ENCODE results near the gene LGI4.

LGI4 gene

GRCh38 chr19:35167251-35168119, 32.6 kb upstream of the LGI4 start:
- H4K20me1 ChIP-seq (ENCODE audit: insufficient read depth, low read length): no peaks in the 10 kb centered on the region; the same call in 1 of the 2 replicates
- no peaks in the 10 kb centered on the region for H3K9me2 ChIP-seq (replicated peaks; ENCODE audit: insufficient read depth, low read length)
- peaks cover 10% of the 10 kb centered on the region for H3K36me3 ChIP-seq (replicated peaks; ENCODE audit: insufficient read depth, low read length)
- H3K4me1 ChIP-seq (ENCODE audit: low read length): no peaks in the 10 kb centered on the region
- no peaks in the 10 kb centered on the region for H3K27me3 ChIP-seq (replicated peaks; ENCODE audit: insufficient read depth, low read length)
- H3F3A ChIP-seq (ENCODE audit: insufficient read depth, low read length): no peaks in the 10 kb centered on the region
- no peak overlapping the region for H3K9ac ChIP-seq (ENCODE audit: low read length)
- H3K27ac ChIP-seq (ENCODE audit: low read length): no peak overlapping the region
- no peaks in the 10 kb centered on the region for H3K9me3 ChIP-seq (replicated peaks; ENCODE audit: insufficient read depth, low read length)
- H3K79me2 ChIP-seq (ENCODE audit: low read length): no peaks in the 10 kb centered on the region
- H2AFZ ChIP-seq (ENCODE audit: low read length): no peak overlapping the region
- no peak overlapping the region for H3K4me2 ChIP-seq (ENCODE audit: low read depth, low read length)
- no peak for DNase-seq
- no peak for TF ChIP-seq EZH2phosphoT487 (IDR thresholded peaks at IDR 0.05; ENCODE audit: low read length)
- TF ChIP-seq CTCF (IDR thresholded peaks at IDR 0.05; ENCODE audit: low read length): no peak
- TF ChIP-seq EZH2 (optimal IDR thresholded peaks at IDR 0.05; ENCODE audit: low read depth, low read length): no peak
- H3K4me3 ChIP-seq (ENCODE audit: low read length): no peak overlapping the region

- Histone ChIP-seq H2AFZ (ENCODE audit: low read length) (no peak overlapping the region), H3K27ac (ENCODE audit: low read length) (no peak overlapping the region), H3K9me2 (replicated peaks; ENCODE audit: insufficient read depth, low read length) (no peaks in the 10 kb centered on the region), H3K4me2 (ENCODE audit: low read depth, low read length) (no peak overlapping the region), H3K4me1 (ENCODE audit: low read length) (no peaks in the 10 kb centered on the region), H3K79me2 (ENCODE audit: low read length) (no peaks in the 10 kb centered on the region), H3K9me3 (replicated peaks; ENCODE audit: insufficient read depth, low read length) (no peaks in the 10 kb centered on the region), H3K9ac (ENCODE audit: low read length) (no peak overlapping the region), H3K4me3 (ENCODE audit: low read length) (no peak overlapping the region), H3F3A (ENCODE audit: insufficient read depth, low read length) (no peaks in the 10 kb centered on the region), H3K27me3 (replicated peaks; ENCODE audit: insufficient read depth, low read length) (no peaks in the 10 kb centered on the region), H4K20me1 (ENCODE audit: insufficient read depth, low read length) (no peaks in the 10 kb centered on the region; the same call in 1 of the 2 replicates), H3K36me3 (replicated peaks; ENCODE audit: insufficient read depth, low read length) (peaks cover 10% of the 10 kb centered on the region)
- no peak for DNase-seq
- TF ChIP-seq EZH2phosphoT487 (IDR thresholded peaks at IDR 0.05; ENCODE audit: low read length): no peak
- TF ChIP-seq EZH2 (optimal IDR thresholded peaks at IDR 0.05; ENCODE audit: low read depth, low read length): no peak
- no peak for TF ChIP-seq CTCF (IDR thresholded peaks at IDR 0.05; ENCODE audit: low read length)
Observed at GRCh38 chr19:35166100-35167063, 31.5 kb upstream of the LGI4 start.

GRCh38 chr19:35165200-35166058, 30.6 kb upstream of the LGI4 start:
- no peaks in the 10 kb centered on the region for H3K79me2 ChIP-seq (ENCODE audit: low read length)
- no peak overlapping the region for H2AFZ ChIP-seq (ENCODE audit: low read length)
- no peaks in the 10 kb centered on the region for H3F3A ChIP-seq (ENCODE audit: insufficient read depth, low read length)
- no peaks in the 10 kb centered on the region for H3K9me3 ChIP-seq (replicated peaks; ENCODE audit: insufficient read depth, low read length)
- DNase-seq: no peak
- no peak overlapping the region for H3K27ac ChIP-seq (ENCODE audit: low read length)
- H3K27me3 ChIP-seq (replicated peaks; ENCODE audit: insufficient read depth, low read length): no peaks in the 10 kb centered on the region
- H3K9ac ChIP-seq (ENCODE audit: low read length): no peak overlapping the region
- H3K9me2 ChIP-seq (replicated peaks; ENCODE audit: insufficient read depth, low read length): no peaks in the 10 kb centered on the region
- TF ChIP-seq EZH2phosphoT487 (IDR thresholded peaks at IDR 0.05; ENCODE audit: low read length): no peak
- no peak for TF ChIP-seq EZH2 (optimal IDR thresholded peaks at IDR 0.05; ENCODE audit: low read depth, low read length)
- TF ChIP-seq CTCF (IDR thresholded peaks at IDR 0.05; ENCODE audit: low read length): no peak
- H4K20me1 ChIP-seq (ENCODE audit: insufficient read depth, low read length): no peaks in the 10 kb centered on the region; the same call in 1 of the 2 replicates
- H3K4me1 ChIP-seq (ENCODE audit: low read length): no peaks in the 10 kb centered on the region
- no peak overlapping the region for H3K4me2 ChIP-seq (ENCODE audit: low read depth, low read length)
- peaks cover 10% of the 10 kb centered on the region for H3K36me3 ChIP-seq (replicated peaks; ENCODE audit: insufficient read depth, low read length)
- H3K4me3 ChIP-seq (ENCODE audit: low read length): no peak overlapping the region
